Thyroid gland (tissue), 4 donors: ENCODE results near the gene SLC7A9. TPM values are rescaled to one million over a fixed set of nuclear protein-coding genes. Genes with fewer than 3 reads are reported as not detected.

Experiments used
- DNase-seq, 2 donors: peaks; one replicate each; pipeline ENCODE4 v3.0.0-alpha.2; 2019
- H3K27ac ChIP-seq, 3 donors: fragments of 200-600 bp; sonication (generic); 1 replicate in 2 of 3; 2 replicates in 1 of 3; pipeline ENCODE4 v1.5.1; 2016 to 2019; ENCODE audit warnings: mild to moderate bottlenecking in 1 of 3, moderate library complexity in 1 of 3
- H3K27me3 ChIP-seq: fragments of 200-600 bp; sonication (generic); one replicate; pipeline ENCODE4 v1.5.1; 2019
- H3K36me3 ChIP-seq, 2 donors: fragments of 200-600 bp; sonication (generic); one replicate each; pipeline ENCODE4 v1.5.1; 2016 to 2019
- H3K4me1 ChIP-seq, 2 donors: fragments of 200-600 bp; sonication (generic); one replicate each; pipeline ENCODE4 v1.5.1; 2017 to 2019
- H3K4me3 ChIP-seq, 3 donors: fragments of 200-600 bp; sonication (generic); replicated peaks in 1 of 3; 1 replicate in 2 of 3; 2 replicates in 1 of 3; pipeline ENCODE4 v1.5.1; 2016; ENCODE audit warnings: mild to moderate bottlenecking in 1 of 3
- H3K9me3 ChIP-seq: fragments of 200-600 bp; sonication (generic); one replicate; pipeline ENCODE4 v1.5.1; 2017
- POLR2A ChIP-seq, 2 donors: fragments of 450-650 bp; IDR thresholded peaks; one replicate each; pipeline ENCODE4 v1.6.1; 2017; ENCODE audit warnings: antibody characterized with exemption in 2 of 2, mild to moderate bottlenecking in 2 of 2, moderate library complexity in 1 of 2
- WGBS, 2 donors: methylation state at CpG; one replicate each; pipeline ENCODE4 v1.1.5; 2017; 5-methylcytosine and 5-hydroxymethylcytosine counted together
- intact Hi-C: fragments of 100-400 bp; cut with DNase I; formaldehyde crosslinking; loops from one replicate; pipeline ENCODE4 v1.15.1; 2023
- total RNA-seq, 4 donors: library from RNA; depleted of rRNA; stranded (reverse); fragments of >200 nt; gene quantifications; one replicate each; pipeline ENCODE4 v1.2.3, GENCODE V29; 2016
- TF ChIP-seq, protein P1 (sequence below), 6 experiments: fragments of 200-600 bp in 3 of 6; fragments of 450-650 bp in 3 of 6; sonication (generic) in 3 of 6; IDR thresholded peaks; one replicate each; pipeline ENCODE4 v1.5.1; 2016 to 2019; ENCODE audit warnings: antibody characterized with exemption in 6 of 6, mild to moderate bottlenecking in 2 of 6, inconsistent platforms in 1 of 6, moderate library complexity in 1 of 6

SLC7A9 gene
- total RNA-seq, 4 donors from 2014 or later, result 0.67 to 2.1 (median 0.67) TPM; not detected in 1

DNA sequence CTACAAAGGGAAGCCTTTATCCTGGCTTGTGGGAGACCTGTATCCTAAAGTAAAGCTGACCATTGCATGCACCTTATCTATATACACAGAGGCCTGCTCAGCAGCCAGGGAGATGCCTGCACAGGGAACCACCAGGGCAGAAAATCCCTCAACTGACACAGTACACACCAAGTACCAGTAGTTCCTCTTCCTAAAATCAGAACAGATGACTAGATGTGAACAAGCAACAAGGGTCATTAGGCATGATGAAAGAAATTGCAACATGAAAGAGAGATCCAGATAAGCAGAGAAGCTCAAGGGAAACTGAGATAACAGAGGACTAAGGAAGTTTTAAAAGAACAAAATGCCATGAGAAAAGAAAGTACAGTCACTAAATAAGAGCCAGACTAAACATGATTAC is 39.7 kb upstream of the SLC7A9 start:
- H3K27me3 ChIP-seq, result no peaks in the 10 kb centered on the region
- DNase-seq, result no peak
- no peaks in the 10 kb centered on the region for H3K4me1 ChIP-seq
- no peak for TF ChIP-seq POLR2A (IDR thresholded peaks at IDR 0.05)
- TF ChIP-seq, protein P1, sequence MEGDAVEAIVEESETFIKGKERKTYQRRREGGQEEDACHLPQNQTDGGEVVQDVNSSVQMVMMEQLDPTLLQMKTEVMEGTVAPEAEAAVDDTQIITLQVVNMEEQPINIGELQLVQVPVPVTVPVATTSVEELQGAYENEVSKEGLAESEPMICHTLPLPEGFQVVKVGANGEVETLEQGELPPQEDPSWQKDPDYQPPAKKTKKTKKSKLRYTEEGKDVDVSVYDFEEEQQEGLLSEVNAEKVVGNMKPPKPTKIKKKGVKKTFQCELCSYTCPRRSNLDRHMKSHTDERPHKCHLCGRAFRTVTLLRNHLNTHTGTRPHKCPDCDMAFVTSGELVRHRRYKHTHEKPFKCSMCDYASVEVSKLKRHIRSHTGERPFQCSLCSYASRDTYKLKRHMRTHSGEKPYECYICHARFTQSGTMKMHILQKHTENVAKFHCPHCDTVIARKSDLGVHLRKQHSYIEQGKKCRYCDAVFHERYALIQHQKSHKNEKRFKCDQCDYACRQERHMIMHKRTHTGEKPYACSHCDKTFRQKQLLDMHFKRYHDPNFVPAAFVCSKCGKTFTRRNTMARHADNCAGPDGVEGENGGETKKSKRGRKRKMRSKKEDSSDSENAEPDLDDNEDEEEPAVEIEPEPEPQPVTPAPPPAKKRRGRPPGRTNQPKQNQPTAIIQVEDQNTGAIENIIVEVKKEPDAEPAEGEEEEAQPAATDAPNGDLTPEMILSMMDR (IDR thresholded peaks at IDR 0.05), result no peak
- peaks cover 10 to 14% of the 10 kb centered on the region in 2 donors for H3K36me3 ChIP-seq
- H3K9me3 ChIP-seq, result no peaks in the 10 kb centered on the region
- H3K4me3 ChIP-seq, result no peak overlapping the region
- no peak overlapping the region for H3K27ac ChIP-seq
- intact Hi-C loops, result no loop called here

DNA sequence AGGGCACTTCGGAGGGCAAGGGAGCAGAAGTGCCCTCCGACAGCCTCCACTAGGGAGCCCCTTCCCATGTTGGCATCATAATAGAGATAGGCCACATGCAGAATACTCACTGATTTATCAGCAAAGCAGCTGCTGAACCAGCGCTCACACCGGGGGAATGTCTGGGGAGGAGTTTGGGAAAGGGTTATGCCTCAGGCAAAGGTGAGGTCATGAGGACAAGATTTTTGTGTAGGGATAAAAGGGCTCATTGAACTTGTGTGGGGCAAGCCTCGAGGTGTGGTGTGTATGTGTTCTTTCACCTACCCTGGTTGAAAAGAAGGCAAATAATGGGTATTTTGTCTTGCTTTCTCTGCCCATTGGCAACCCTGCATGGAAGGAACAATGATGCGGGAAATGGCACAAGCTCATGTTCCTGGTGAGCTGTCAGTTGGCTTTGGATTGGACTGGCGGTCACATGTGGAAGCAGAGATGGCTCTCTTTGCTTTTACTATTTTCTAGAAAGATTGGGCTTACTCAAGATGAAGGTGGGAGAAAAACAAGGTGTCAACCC is 39.1 kb upstream of the SLC7A9 start:
- no peak overlapping the region for H3K4me3 ChIP-seq
- TF ChIP-seq POLR2A (IDR thresholded peaks at IDR 0.05), result no peak
- TF ChIP-seq, protein P1 (IDR thresholded peaks at IDR 0.05), result no peak
- DNase-seq, result no peak
- WGBS, 2 donors, result 93 to 95% methylated on average over 7 of the region's 7 CpGs
- no peaks in the 10 kb centered on the region for H3K4me1 ChIP-seq
- no peaks in the 10 kb centered on the region for H3K27me3 ChIP-seq
- intact Hi-C loops, result no loop called here
- no peak overlapping the region for H3K27ac ChIP-seq
- H3K9me3 ChIP-seq, result no peaks in the 10 kb centered on the region
- H3K36me3 ChIP-seq, result peaks cover 6 to 10% of the 10 kb centered on the region in 2 donors

DNA sequence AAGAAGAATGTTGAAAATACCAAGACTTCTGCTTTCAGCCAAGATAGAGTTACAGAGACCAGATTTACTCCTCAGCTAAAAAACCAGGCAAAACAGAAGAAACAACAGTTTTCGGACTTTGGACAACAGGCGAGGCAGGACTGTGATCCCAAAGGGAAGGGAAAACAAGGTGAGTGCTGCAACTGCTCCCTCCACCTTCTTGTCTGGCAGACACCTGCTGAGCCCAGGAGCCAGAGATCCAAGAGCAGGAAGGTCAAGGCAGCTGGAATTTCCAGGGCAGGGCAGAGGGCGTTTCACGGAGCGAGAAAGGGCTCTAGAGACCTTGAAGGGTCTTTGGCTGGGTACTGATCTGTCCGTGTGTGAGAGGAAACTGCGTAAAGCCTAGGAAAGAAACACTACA is 32.9 kb upstream of the SLC7A9 start:
- intact Hi-C loops, result no loop called here
- TF ChIP-seq, protein P1 (IDR thresholded peaks at IDR 0.05), result no peak
- TF ChIP-seq POLR2A (IDR thresholded peaks at IDR 0.05), result no peak

GRCh38 chr19:32901504-32902161 is 32.1 kb upstream of the SLC7A9 start:
- intact Hi-C loops, result no loop called here
- H3K36me3 ChIP-seq, result peaks cover 8 to 19% of the 10 kb centered on the region in 2 donors
- DNase-seq, result no peak
- H3K9me3 ChIP-seq, result no peaks in the 10 kb centered on the region
- H3K4me3 ChIP-seq, result no peak overlapping the region
- TF ChIP-seq POLR2A (IDR thresholded peaks at IDR 0.05), result no peak
- TF ChIP-seq, protein P1 (IDR thresholded peaks at IDR 0.05), result no peak
- 78 to 92% methylated on average over 5 of the region's 5 CpGs for WGBS, 2 donors
- H3K4me1 ChIP-seq, result no peaks in the 10 kb centered on the region
- no peaks in the 10 kb centered on the region for H3K27me3 ChIP-seq
- no peak overlapping the region for H3K27ac ChIP-seq

More for the DNA sequence above, 32.9 kb upstream of the SLC7A9 start:
- no peak overlapping the region for H3K27ac ChIP-seq
- no peaks in the 10 kb centered on the region for H3K4me1 ChIP-seq
- peaks cover 8 to 23% of the 10 kb centered on the region in 2 donors for H3K36me3 ChIP-seq
- no peak for DNase-seq
- no peaks in the 10 kb centered on the region for H3K9me3 ChIP-seq
- H3K27me3 ChIP-seq, result no peaks in the 10 kb centered on the region
- H3K4me3 ChIP-seq, result no peak overlapping the region
- 85 to 88% methylated on average over 7 of the region's 7 CpGs for WGBS, 2 donors

- TF ChIP-seq, protein P1 (IDR thresholded peaks at IDR 0.05), result no peak
- no peak for TF ChIP-seq POLR2A (IDR thresholded peaks at IDR 0.05)
- H3K9me3 ChIP-seq, result no peaks in the 10 kb centered on the region
- peaks cover 8 to 19% of the 10 kb centered on the region in 2 donors for H3K36me3 ChIP-seq
- no peaks in the 10 kb centered on the region for H3K27me3 ChIP-seq
- intact Hi-C loops, result no loop called here
- peak overlapping the region in 1 of 3 donors; percentile 57 for H3K27ac ChIP-seq
- no peak for DNase-seq
- H3K4me3 ChIP-seq, result no peak overlapping the region
- no peaks in the 10 kb centered on the region for H3K4me1 ChIP-seq
- WGBS, 2 donors, result 94 to 96% methylated on average over 1 of the region's 1 CpG
These were observed 27.1 kb upstream of the SLC7A9 start for GRCh38 chr19:32896516-32897214.
